22Rv1 (cell line): ENCODE measurements around the gene PPDPF.

Experiments
- H3K27ac ChIP-seq: fragments of 450-650 bp; 2 replicates; pipeline ENCODE4 v1.5.1; 2017
- CTCF ChIP-seq: fragments of 450-650 bp; IDR thresholded peaks from 2 replicates; pipeline ENCODE4 v1.5.1; 2017; ENCODE audit warnings: mild to moderate bottlenecking
- ZFX ChIP-seq: fragments of 450-650 bp; IDR thresholded peaks from 2 replicates; pipeline ENCODE4 v1.6.1; 2017; ENCODE audit warnings: antibody characterized with exemption, borderline replicate concordance

The PPDPF gene

GRCh38 chr20:63542696-63543095 lies 22.1 kb downstream of the PPDPF start:
- TF ChIP-seq CTCF (no peak), ZFX (no peak)
- H3K27ac ChIP-seq: peak overlapping the region; percentile 66

GRCh38 chr20:63543131-63543530 lies 22.6 kb downstream of the PPDPF start:
- TF ChIP-seq ZFX: no peak
- no peak for TF ChIP-seq CTCF
- peak overlapping the region; percentile 66; the same call in 1 of the 2 replicates for H3K27ac ChIP-seq

- TF ChIP-seq CTCF: no peak
- TF ChIP-seq ZFX: no peak
Observed at GRCh38 chr20:63543733-63544132, 23.2 kb downstream of the PPDPF start.

GRCh38 chr20:63544241-63544957 lies 23.8 kb downstream of the PPDPF start:
- no peak overlapping the region for H3K27ac ChIP-seq
- TF ChIP-seq ZFX: no peak
- TF ChIP-seq CTCF: no peak

More at GRCh38 chr20:63543733-63544132, 23.2 kb downstream of the PPDPF start:
- no peak overlapping the region for H3K27ac ChIP-seq

- TF ChIP-seq ZFX (no peak), CTCF (no peak)
Observed at GRCh38 chr20:63544958-63545516, 24.5 kb downstream of the PPDPF start.

GRCh38 chr20:63545814-63546213 lies 25.2 kb downstream of the PPDPF start:
- TF ChIP-seq ZFX (no peak), CTCF (no peak)
- no peak overlapping the region for H3K27ac ChIP-seq

More at GRCh38 chr20:63544958-63545516, 24.5 kb downstream of the PPDPF start:
- no peak overlapping the region for H3K27ac ChIP-seq

- no peak overlapping the region for H3K27ac ChIP-seq
- no peak for TF ChIP-seq CTCF
- no peak for TF ChIP-seq ZFX
Observed at GRCh38 chr20:63546256-63546955, 25.8 kb downstream of the PPDPF start.
